CD4-positive, alpha-beta T cell (primary cell): ENCODE results near the gene PIGA. TPM values are rescaled to one million over a fixed set of nuclear protein-coding genes. Genes with fewer than 3 reads are reported as not detected.

Experiments used
- ATAC-seq: fragments of 200-7000 bp; cut with Tn5 transposase; one replicate; pipeline ENCODE4 v1.10.0; 2022; ENCODE audit warnings: mild to moderate bottlenecking; ENCODE audit not compliant: poor library complexity
- CTCF ChIA-PET: fragments of 350-600 bp; sonication (Branson Sonifier 250); formaldehyde crosslinking; loops from one replicate; lab custom pipeline; 2021; ENCODE audit warnings: antibody characterized with exemption, inconsistent platforms; lab: Charles Lee
- POLR2A ChIA-PET: fragments of 350-600 bp; sonication (Branson Sonifier 250); formaldehyde crosslinking; loops from one replicate; lab custom pipeline; 2021; ENCODE audit warnings: antibody characterized with exemption, inconsistent platforms; lab: Charles Lee
- DNase-seq, 14 experiments: peaks; one replicate each; pipeline ENCODE4 v3.0.0-alpha.2; 2013 to 2020; ENCODE audit warnings: mixed read lengths in 2 of 14
- H3K27ac ChIP-seq, 2 donors: one replicate each; pipeline versions ENCODE4 v1.5.1 to v1.7.0; 2013; ENCODE audit warnings: low read length in 2 of 2, low read depth in 1 of 2, mild to moderate bottlenecking in 1 of 2
- H3K27me3 ChIP-seq, 2 experiments: 1 replicate in 1 of 2; 2 replicates in 1 of 2; pipeline versions ENCODE4 v1.6.1 to v1.7.0; 2013; ENCODE audit warnings: low read length in 2 of 2, control low read depth in 1 of 2, mild to moderate bottlenecking in 1 of 2, moderate library complexity in 1 of 2; ENCODE audit not compliant: insufficient read depth in 2 of 2, control insufficient read depth in 1 of 2
- H3K36me3 ChIP-seq: one replicate; pipeline ENCODE4 v1.6.1; 2013; ENCODE audit warnings: low read length, control low read depth; ENCODE audit not compliant: insufficient read depth
- H3K4me1 ChIP-seq: one replicate; pipeline ENCODE4 v1.6.1; 2013; ENCODE audit warnings: low read length, control low read depth; ENCODE audit not compliant: insufficient read depth
- H3K4me3 ChIP-seq: one replicate; pipeline ENCODE4 v1.5.1; 2013; ENCODE audit warnings: mild to moderate bottlenecking, low read length, moderate library complexity
- H3K9me3 ChIP-seq, 2 experiments: 1 replicate in 1 of 2; 2 replicates in 1 of 2; pipeline versions ENCODE4 v1.6.1 to v1.7.0; 2013; ENCODE audit warnings: low read length in 2 of 2, mild to moderate bottlenecking in 2 of 2, control low read depth in 1 of 2, moderate library complexity in 1 of 2; ENCODE audit not compliant: control insufficient read depth in 1 of 2, insufficient read depth in 1 of 2
- H3K27ac Mint-ChIP-seq: one replicate; pipeline ENCODE4 v1.8.0; 2020; ENCODE audit warnings: mixed read lengths
- H3K27me3 Mint-ChIP-seq: one replicate; pipeline ENCODE4 v1.8.0; 2021; ENCODE audit warnings: mixed read lengths
- H3K36me3 Mint-ChIP-seq: one replicate; pipeline ENCODE4 v1.8.0; 2021; ENCODE audit warnings: low read depth, mixed read lengths
- H3K4me1 Mint-ChIP-seq: one replicate; pipeline ENCODE4 v1.8.0; 2021; ENCODE audit warnings: low read depth, mixed read lengths
- H3K4me3 Mint-ChIP-seq: one replicate; pipeline ENCODE4 v1.8.0; 2020; ENCODE audit warnings: mild to moderate bottlenecking, mixed read lengths
- H3K9me3 Mint-ChIP-seq: one replicate; pipeline ENCODE4 v1.8.0; 2020; ENCODE audit warnings: mixed read lengths
- CTCF ChIP-seq: fragments of 200-600 bp; IDR thresholded peaks from one replicate; pipeline ENCODE4 v1.8.0; 2022; ENCODE audit warnings: antibody characterized with exemption, mild to moderate bottlenecking
- intact Hi-C, 2 experiments: fragments of 100-400 bp; cut with DNase I in 1 of 2; cut with micrococcal nuclease in 1 of 2; formaldehyde crosslinking; loops; one replicate each; pipeline versions ENCODE4 v1.15.1 to v1.9.0; 2023 to 2025; cut with DNase I, micrococcal nuclease
- total RNA-seq, 174 experiments: library from RNA in 2 of 174; stranded (reverse) in 2 of 174; gene quantifications; one replicate each; pipeline ENCODE4 v1.2.3 and lab custom pipeline; 2021 to 2026

Gene PIGA
- total RNA-seq, 2 experiments from 2014 or later, result 130 to 134 TPM

GRCh38 chrX:15293451-15293850, 41.9 kb downstream of the PIGA start:
- intact Hi-C loops, result no loop called here
- H3K36me3 Mint-ChIP-seq, result no peaks in the 10 kb centered on the region
- no peak overlapping the region for H3K4me3 Mint-ChIP-seq
- no peak for ATAC-seq
- H3K27me3 Mint-ChIP-seq, result no peaks in the 10 kb centered on the region
- POLR2A ChIA-PET, result no interaction called here
- Histone ChIP-seq H3K9me3 (no peaks in the 10 kb centered on the region), H3K27ac (no peak overlapping the region), H3K36me3 (no peaks in the 10 kb centered on the region), H3K27me3 (no peaks in the 10 kb centered on the region), H3K4me1 (no peaks in the 10 kb centered on the region), H3K4me3 (no peak overlapping the region)
- no peak overlapping the region for H3K27ac Mint-ChIP-seq
- H3K4me1 Mint-ChIP-seq, result no peaks in the 10 kb centered on the region
- no peaks in the 10 kb centered on the region for H3K9me3 Mint-ChIP-seq
- no peak for DNase-seq
- CTCF ChIA-PET, result no interaction called here
- TF ChIP-seq CTCF, result no peak

- Mint-ChIP-seq H3K36me3 (no peaks in the 10 kb centered on the region), H3K4me1 (no peaks in the 10 kb centered on the region), H3K27ac (no peak overlapping the region), H3K9me3 (no peaks in the 10 kb centered on the region), H3K4me3 (no peak overlapping the region), H3K27me3 (no peaks in the 10 kb centered on the region)
- ATAC-seq, result no peak
- Histone ChIP-seq H3K27me3 (no peaks in the 10 kb centered on the region), H3K9me3 (no peaks in the 10 kb centered on the region), H3K4me3 (no peak overlapping the region), H3K36me3 (no peaks in the 10 kb centered on the region), H3K4me1 (no peaks in the 10 kb centered on the region), H3K27ac (no peak overlapping the region)
- TF ChIP-seq CTCF, result no peak
- ChIA-PET CTCF (no interaction called here), POLR2A (no interaction called here)
- intact Hi-C loops, result no loop called here
- no peak for DNase-seq
Measured at GRCh38 chrX:15292861-15293260, 42.5 kb downstream of the PIGA start.

- H3K36me3 Mint-ChIP-seq, result no peaks in the 10 kb centered on the region
Measured at GRCh38 chrX:15277604-15278003, 57.7 kb downstream of the PIGA start.

More at GRCh38 chrX:15277604-15278003, 57.7 kb downstream of the PIGA start:
- Mint-ChIP-seq H3K4me3 (no peak overlapping the region), H3K9me3 (no peaks in the 10 kb centered on the region), H3K27ac (no peak overlapping the region), H3K4me1 (no peaks in the 10 kb centered on the region), H3K27me3 (peaks cover 17% of the 10 kb centered on the region)
- Histone ChIP-seq H3K4me3 (no peak overlapping the region), H3K4me1 (no peaks in the 10 kb centered on the region), H3K9me3 (no peaks in the 10 kb centered on the region), H3K36me3 (no peaks in the 10 kb centered on the region), H3K27ac (no peak overlapping the region), H3K27me3 (no peaks in the 10 kb centered on the region)
- ATAC-seq (no peak), DNase-seq (no peak)
- CTCF ChIA-PET, result no interaction called here
- TF ChIP-seq CTCF, result no peak
- intact Hi-C loops, result no loop called here
- POLR2A ChIA-PET, result no interaction called here
